Stimulated activated CD4-positive, alpha-beta T cell treated with anti-CD3 and anti-CD28 coated beads, Interleukin-12 subunit alpha, Interleukin-12 subunit beta, amount 100 ng/mL, for 48 hours (primary cell): Measurements from ENCODE around the gene GBGT1.
"Not testable (repeated sequence)": the region's sequence is repeated elsewhere in the genome, so short reads cannot be mapped to it uniquely, and the experiment has no call there.

Experiments
- DNase-seq, 3 donors: peaks; one replicate each; pipeline ENCODE4 v3.0.0-alpha.2; 2020; ENCODE audit warnings: low read depth in 2 of 3, low spot score in 1 of 3

GBGT1 gene

DNA sequence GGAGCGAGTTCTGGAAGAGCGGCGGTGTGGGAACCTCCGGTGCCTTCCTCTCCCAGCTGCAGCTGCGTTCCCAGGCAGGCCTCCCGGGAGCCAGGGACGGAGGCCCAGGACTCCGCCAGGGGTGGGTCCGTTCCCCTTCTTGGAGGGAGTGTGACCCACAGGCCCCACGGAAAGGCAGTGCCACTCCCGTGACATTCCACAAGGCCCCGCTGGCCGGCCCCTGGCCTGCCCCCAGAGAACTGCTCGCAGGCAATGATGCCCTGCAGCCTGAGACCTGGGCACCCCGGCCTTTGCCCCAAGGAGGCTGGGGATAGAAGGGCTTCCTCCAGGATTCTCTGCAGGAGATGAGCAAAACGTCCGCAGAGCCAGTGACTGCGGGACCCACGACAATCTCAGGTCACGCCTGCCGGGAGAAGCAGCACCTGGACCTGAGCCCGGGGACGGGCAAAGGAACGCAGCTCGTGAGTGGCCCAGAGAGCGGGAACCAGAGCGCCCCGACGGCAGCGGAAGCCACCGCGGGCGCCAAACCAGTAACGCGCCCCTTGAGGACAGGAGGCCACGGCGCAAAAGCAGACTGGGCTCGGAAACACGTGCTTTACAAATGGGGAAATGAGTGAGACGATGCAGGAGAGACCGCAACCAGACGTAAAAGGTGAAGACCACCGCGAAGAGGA lies 36.1 kb upstream of the GBGT1 start:
- DNase-seq: peak in 2 of 3 donors; percentile 25 to 36

GRCh38 chr9:133195029-133195428 lies 31.3 kb upstream of the GBGT1 start:
- DNase-seq: no peak

DNA sequence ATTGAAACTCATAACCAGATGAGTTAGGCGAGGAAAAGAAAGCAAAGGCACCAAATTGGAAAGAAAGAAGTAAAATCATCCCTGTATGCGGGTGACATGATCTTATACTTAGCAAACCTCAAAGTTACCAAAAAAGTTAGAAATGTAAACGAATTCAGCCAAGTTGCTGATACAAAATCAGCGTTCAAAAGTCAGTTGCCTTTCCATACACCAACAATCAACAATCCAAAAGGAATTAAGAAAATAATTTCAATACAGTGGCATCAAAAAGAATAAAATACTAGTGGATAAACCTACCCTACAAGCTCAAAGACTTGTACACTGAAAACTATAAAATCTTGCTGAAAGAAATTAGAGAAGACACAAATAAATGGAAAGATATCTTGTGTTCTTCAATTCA lies 30.9 kb upstream of the GBGT1 start:
- DNase-seq: no peak

GRCh38 chr9:133191989-133192388 lies 28.3 kb upstream of the GBGT1 start:
- no peak for DNase-seq

GRCh38 chr9:133189826-133190225 lies 26.1 kb upstream of the GBGT1 start:
- DNase-seq: no peak

DNA sequence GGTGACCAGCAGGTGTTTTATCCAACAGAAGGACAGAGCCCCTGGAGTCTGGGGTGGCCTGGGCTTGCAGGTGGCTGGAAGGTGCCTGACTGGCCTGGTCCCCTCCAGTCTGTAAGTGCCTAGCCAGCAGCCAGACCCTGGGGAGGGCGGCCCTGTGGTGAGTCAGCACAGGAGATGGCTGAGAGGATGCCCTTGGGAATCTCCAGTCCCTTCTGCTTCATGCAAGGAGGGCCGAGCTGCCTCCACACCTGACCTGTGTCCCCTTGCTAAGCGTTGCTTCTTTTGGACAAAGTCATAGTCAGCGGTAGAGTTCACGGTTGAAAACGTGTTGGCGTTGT lies 25.1 kb upstream of the GBGT1 start:
- no peak for DNase-seq

DNA sequence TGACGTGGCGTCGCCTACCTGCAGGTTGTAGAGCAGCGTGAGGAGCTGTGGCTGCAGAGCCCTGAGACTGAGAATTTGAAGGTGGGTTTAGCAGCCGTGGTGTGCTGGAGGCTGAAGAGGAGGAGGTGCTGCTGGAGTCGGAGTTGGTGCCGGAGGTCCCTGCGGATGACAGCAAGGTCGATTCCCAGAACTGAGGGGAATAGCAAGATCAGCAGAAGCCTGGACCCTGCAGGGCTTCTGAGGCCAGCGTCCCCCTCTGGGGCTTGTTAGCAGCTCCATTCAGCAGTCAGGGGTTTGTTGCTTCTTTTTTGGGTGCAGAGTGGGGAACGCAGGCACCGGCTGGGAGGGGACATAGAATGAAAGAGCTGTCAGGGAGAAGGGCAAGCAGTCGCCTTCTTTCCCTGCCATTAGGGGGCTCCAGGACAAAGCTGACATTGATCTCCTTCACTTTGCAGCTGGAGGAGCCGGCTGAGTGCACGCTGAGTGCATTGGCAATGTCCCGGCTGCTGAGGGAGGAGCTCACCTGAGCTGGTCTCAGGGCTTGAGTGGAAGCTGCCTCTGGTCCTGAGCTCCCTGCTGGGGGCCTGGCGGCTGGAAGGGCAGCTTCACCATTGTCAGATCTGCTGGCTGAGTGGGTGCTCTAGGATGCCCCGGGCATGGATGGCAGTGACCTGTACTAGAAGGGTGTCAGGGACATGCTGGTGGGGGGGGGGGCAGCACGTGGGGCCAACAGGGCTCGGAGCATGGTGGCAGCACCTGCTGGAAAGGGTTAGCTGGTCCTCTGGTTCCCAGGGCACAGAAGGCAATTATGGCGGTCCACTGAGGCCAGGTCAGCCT lies 24.5 kb upstream of the GBGT1 start:
- no peak for DNase-seq

- DNase-seq: no peak
These were observed 23.9 kb upstream of the GBGT1 start for GRCh38 chr9:133187561-133188005.

DNA sequence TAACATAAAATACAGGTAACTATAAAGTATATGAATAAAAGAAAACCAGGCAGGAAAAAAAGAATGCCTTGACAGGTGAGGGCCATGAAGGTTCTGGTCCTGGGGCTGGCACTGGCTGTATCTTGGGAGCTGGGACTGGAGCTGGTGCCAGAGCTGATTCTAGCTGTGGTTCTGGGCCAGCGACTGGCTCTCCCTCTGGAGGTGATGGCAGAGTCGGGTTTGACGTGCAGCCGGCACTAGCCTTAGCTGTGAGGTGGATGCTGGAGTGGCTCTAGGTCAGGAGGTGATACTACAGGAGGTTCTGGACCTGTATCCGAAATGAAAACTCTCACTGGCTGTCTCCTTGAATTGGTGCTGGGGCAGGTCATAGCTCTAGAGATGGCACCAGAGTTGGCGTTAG lies 23.0 kb upstream of the GBGT1 start:
- DNase-seq: no peak

- DNase-seq: peak; percentile 22 to 55 (median 40)
These were observed 21.3 kb upstream of the GBGT1 start for GRCh38 chr9:133184971-133185370.

DNA sequence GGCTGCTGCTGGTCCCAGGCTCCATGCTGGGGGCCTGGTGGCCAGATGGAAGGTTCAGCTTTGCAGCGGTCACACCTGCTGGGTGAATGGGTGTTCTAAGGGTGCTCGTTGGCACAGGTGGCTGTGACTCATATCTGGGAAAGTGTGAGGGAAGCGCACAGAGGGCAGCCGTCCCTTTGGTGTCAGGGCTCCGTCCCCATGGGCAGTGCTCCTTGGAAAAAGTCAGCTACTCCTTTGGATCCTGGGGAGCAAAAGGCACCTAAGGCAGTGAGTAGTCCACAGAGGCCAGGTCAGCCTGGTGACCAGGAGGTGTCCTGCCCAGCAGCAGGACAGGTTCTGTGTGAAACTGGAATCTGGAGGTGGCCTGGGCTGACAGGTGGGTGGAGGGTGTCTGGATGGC lies 18.4 kb upstream of the GBGT1 start:
- no peak for DNase-seq

- DNase-seq: no peak
These were observed 17.8 kb upstream of the GBGT1 start for GRCh38 chr9:133181561-133181960.

- no peak for DNase-seq
These were observed 17.2 kb upstream of the GBGT1 start for GRCh38 chr9:133180953-133181352.

DNA sequence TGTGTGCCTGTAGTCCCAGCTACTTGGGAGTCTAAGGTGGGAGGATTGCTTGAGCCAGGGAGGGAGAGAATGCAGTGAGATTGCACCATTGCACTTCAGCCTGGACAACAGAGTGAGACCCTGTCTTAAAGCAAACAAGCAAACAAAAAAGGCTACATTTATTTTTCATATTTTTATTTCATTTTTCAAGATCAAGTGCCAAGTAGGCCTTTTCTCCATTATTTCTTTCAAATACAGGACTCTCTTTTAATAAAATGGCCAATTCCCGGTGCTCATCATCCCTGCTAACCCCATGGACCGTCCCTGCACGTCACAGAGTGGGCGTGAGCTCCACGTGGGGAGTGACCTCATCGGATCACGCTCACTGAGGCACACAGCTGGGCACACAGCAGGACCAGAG lies 9.3 kb upstream of the GBGT1 start:
- no peak for DNase-seq

- no peak for DNase-seq
These were observed 7.6 kb upstream of the GBGT1 start for GRCh38 chr9:133171161-133171961.

GRCh38 chr9:133170716-133171115 lies 7.0 kb upstream of the GBGT1 start:
- DNase-seq: no peak

GRCh38 chr9:133169687-133170086 lies 6.0 kb upstream of the GBGT1 start:
- not testable (repeated sequence) for DNase-seq

DNA sequence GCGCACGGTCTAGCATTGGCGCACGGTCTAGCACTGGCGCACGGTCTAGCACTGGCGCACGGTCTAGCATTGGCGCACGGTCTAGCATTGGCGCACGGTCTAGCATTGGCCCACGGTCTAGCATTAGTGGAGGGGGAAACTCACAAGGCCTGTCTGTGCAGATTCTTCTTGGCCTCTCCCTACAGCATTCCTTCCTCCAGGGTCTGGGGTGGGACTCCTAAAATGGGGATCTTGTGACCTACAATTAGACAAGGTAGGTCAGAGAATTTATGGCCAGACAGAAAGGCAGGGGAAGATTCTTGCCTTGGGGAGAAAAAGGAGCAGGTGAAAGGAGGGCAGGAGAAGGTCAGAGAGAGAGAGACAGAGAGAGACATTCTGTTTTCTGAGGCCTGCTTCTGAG lies 5.4 kb upstream of the GBGT1 start:
- DNase-seq: no peak

DNA sequence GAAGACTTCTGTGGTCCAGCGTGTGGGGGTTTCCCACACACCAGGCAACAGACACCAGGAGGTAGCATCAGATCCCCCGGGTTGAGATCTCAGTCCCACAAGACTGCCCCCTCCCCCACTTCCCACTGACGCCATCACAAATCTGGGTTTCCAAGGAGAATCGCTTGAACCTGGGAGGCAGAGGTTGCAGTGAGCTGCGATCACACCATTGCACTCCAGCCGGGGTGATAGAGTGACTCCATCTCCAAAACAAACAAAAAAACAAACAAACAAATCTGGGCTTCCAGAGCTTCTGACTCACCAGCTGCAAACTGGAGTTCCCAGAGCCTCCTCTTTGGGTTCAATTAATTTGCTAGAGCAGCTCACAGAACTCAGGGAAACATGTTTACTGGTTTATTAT lies 4.7 kb upstream of the GBGT1 start:
- no peak for DNase-seq

GRCh38 chr9:133167769-133168168 lies 4.1 kb upstream of the GBGT1 start:
- DNase-seq: no peak

DNA sequence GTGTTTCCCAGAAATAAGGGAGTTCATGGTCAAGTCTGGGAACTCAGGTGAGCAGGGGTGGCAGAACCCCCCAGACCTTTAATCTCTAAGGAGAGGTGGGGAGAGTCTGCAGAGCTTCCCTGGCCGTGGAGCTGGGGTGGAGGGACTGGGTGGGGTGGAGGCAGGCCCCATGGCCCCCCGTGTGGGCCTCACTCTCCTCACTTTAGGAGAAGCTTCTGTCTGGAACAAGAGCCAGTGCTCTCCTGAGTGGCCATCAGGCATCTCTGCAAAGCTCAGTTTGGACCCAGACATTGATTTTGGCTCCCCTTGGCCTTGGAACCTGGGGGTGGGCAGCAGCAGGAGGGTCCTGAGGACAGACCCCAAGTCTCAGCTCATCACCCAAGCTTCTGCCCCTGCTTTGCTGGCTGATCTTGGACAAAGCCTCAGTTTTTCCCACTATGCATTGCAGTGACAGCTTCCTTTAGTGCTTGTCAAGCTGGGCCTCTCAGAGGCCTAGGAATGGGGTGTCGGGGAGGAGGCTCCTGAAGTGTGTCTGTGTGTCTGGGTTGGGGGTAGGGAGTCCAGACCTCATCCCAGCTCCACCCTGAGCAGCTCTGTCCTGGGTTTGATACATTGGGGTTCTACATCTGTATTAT lies 3.5 kb upstream of the GBGT1 start:
- DNase-seq: no peak
